A673 (cell line): Measurements from ENCODE around the gene PDS5A.

Experiments used
- CTCF ChIP-seq: fragments of 300-800, 200-600 bp; sonication (generic); conservative IDR thresholded peaks from 2 replicates; pipeline ENCODE4 v1.5.1; 2017; ENCODE audit warnings: low read depth, mild to moderate bottlenecking, antibody characterized with exemption, low read length, moderate library complexity, mixed read lengths
- EZH2 ChIP-seq: fragments of 200-600 bp; sonication (generic); IDR thresholded peaks from 2 replicates; pipeline ENCODE4 v1.6.1; 2017; ENCODE audit warnings: borderline replicate concordance, low read depth, mild to moderate bottlenecking, mixed read lengths, antibody characterized with exemption, low read length; ENCODE audit not compliant: poor library complexity, severe bottlenecking

- TF ChIP-seq CTCF (no peak), EZH2 (no peak)
These were observed 155.8 kb downstream of the PDS5A start for GRCh38 chr4:39821951-39822350.
